GM21576 (cell line): ENCODE results near the gene SRPK3.

ENCODE experiments used
- ATAC-seq: cut with Tn5 transposase; IDR thresholded peaks from one replicate; pipeline ENCODE4 v1.9.1; 2021; ENCODE audit warnings: mild to moderate bottlenecking, moderate library complexity; ENCODE audit not compliant: unreplicated experiment

The SRPK3 gene

DNA sequence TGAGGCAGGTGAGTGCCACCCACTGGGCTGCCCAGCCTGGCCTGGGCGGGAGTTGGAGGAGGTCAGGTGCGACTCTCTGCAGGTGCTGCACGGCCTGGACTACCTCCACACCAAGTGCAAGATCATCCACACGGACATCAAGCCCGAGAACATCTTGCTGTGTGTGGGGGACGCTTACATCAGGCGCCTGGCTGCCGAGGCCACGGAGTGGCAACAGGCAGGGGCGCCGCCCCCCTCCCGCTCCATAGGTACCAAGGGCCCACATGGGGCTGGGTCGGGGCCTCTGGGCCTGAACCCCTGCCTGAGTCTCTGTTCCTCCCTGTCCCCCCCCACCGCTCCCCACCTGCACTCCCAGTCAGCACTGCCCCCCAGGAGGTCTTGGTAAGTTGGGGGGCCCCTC is 2.0 kb downstream of the SRPK3 start:
- ATAC-seq, result no peak

DNA sequence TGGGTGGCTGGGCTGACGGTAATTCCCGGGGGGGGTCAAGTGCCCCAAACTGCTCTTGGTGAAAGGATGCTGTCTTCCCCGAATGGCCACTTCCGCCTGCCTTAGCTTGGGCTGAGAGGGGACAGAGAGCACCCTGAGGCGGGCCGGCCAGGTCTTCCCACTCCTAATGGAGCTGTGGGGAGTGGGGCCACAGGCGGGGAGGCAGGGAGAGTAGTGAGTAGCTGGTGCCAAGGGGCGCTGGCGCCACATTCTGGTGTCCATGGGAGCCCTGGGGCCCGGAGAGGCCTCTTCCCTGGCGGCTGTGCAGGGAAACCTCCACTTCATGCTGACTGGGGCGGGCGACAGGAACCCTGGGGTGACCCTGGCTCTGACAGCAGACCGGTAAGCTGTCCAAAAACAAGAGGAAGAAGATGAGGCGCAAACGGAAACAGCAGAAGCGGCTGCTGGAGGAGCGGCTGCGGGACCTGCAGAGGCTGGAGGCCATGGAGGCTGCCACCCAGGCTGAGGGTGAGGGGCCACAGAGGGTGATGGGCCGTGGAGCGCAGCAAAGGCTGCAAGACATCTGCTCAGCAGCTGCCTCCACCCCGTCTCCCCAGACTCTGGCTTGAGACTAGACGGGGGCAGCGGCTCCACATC is 2.7 kb downstream of the SRPK3 start:
- no peak for ATAC-seq

DNA sequence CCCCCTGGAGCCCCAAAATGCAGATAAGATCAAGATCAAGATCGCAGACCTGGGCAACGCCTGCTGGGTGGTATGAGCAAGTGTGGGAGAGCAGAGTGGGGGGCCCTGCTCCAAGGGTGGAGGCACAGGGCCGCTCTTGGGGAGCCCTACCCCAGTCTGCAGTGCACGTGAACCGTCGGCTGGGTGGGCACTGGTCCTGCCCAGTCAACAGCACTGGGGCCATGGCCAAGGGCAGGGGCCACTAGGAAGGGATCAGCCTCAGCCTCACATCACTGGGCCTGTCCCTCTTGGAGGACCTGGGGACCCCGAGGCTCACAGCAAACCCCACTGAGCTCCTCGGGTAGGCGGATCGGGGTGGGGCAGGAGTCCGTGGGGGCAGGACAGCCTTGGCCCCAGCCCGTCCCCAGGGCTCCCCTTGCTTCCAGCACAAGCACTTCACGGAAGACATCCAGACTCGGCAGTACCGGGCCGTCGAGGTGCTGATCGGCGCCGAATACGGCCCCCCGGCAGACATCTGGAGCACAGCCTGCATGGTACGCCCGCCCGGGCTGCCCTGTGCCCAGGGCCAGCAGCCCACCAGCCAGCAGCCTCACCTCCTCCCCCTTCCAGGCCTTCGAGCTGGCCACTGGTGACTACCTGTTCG is 3.6 kb downstream of the SRPK3 start:
- ATAC-seq, result no peak

DNA sequence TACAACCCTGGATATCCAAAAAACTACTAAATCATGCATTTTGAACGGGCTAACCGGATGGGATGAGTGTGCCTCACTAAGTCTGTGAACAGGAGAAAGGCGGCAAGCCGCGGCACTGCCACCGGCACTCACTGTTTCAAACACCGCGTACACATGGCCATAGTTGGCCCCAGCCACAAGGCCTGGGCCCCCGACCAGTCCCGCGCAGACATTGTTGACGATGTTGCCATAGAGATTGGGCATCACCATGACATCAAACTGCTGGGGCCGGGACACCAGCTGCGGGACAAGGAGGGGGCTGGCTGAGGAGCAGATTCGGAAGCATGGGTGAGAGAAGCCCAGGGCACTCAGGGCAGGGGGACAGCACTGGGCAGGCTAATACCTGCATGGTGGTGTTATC is 5.8 kb downstream of the SRPK3 start:
- ATAC-seq, result no peak

DNA sequence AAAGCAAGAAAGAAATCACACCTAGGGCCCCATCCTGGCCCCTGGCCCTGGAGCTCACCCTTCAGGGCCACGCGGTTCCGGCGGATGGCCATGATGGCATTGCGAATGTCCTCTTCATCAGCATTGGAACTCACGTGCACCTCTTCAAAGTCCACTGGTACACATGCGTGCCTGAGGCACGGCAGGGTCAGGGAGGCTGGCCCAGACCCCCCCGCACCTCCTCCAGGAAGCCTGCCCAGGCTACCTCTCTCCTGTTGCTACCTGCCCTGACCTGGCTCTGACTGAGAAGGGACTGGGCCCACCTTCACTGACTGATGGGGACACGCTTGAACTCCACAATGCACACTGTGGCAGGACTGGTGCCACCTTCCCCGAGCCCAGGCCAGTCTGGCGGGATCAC is 8.8 kb downstream of the SRPK3 start:
- ATAC-seq, result no peak

DNA sequence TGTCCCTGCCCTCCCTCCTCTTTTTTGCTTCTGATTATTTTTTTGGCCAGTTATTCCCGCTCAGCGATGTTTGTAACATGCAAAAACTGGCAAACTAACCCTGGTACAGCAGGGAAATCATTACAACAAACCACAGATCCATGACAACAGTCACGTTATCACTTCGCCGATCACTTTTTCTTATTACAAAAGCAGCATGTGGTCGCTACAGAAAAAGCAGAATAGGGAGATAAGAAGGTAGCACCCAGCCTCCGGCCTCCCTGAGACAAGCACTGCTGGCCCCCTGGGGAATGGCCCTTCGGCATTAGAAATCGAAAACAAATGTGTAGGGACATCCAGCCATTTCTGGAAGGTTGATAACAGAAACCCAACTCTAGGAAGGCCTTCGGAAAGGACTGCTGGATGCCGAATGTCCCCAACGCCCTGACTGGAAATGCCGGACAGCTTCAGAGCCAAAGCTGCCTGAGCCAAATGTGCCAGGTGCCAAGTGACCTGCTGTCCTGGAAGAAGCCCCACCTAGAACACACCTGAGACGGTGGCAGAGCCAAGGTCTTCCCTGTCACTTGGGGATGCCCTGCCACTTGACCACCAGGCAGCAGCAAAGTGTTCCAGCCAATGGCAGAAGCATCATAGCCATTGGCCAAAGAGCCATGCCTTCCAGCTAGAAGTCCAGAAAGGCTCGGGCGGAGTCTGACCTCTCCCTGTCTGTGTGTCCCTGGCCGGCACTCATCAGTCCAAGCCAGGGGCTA is 10.4 kb downstream of the SRPK3 start:
- no peak for ATAC-seq

DNA sequence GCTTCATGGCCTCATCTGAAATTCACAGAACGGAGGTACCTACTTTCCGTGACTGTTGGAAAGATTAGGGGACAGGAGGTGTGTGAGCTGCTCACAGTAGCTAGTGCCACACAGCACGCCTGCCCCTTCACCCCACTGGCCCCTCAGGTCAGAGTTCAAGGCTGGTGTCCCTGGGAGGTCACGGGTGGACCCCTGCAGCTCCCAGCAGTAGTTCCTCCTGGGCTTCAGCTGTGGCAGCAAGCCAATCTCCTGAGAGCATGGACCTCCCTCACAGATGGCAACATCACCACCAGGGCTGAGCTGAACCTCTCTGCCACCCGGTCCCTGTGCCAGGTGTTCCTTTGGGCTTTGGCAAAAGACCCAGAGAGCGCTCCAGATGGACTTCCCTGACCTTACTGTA is 11.5 kb downstream of the SRPK3 start:
- no peak for ATAC-seq

DNA sequence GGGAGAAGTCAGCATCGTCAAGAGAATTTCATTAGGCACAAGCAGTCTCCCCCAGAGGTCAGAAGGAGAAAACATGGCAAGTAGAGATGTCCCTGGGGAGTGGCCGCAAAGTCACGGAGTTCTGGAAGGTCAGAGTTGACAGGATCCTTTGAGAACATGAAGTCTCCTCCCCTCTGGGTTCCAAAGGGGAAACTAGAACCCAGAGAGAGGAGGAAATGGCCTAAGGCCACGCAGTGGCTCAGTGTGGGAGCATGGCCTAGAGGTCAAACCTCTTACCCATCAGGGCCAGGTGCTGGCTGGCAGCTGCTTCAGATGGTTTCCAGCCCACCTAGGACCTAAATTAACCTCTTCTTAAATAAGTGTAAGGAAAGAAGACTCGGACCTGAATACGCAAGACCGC is 12.4 kb downstream of the SRPK3 start:
- ATAC-seq, result no peak

DNA sequence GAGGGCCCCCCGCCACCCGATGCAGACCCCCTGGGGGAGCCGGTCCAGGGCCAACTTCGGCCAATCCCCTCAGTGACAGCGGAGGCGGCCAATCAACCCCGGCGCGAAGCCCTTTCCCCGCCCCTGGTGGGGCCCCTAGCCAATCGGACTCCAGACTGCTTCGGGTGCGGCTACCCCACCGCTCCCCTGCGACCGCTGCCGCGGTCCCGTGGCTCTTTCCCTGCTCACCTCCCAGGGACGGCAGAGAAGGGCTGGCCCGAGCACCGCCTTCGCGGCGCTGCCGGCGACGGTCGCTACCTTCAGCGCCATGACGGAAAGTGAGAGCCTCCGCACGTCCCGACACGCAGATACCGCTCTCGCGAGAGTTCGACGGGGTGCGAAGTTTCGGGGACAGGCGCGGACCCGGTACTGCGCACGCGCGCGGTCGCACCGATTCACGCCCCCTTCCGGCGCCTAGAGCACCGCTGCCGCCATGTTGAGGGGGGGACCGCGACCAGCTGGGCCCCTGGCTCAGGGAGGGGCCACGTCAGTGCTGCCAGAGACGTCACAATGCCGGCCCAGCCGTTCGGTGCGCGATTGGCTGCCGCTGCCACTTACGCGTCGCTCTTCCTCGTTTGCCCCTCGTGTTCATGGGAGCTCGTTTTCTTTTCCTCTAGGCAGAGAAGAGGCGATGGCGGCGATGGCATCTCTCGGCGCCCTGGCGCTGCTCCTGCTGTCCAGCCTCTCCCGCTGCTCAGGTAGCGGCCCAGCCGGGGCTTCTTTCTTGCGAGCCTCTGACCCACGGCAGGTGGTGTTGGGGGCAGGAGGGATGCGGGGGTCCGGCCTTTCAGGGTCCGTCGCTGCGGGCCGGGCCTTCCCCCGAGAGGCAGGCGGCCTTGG is 13.4 kb downstream of the SRPK3 start, which contains the start of the genes IDH3G and SSR4:
TSS of gene IDH3G (minus strand) at position 358 of the 879 bp plus-strand sequence. CDS start at position 309, 49 bp downstream.
TSS of gene SSR4 (plus strand) at position 651 of the 879 bp plus-strand sequence. CDS start at position 671, 20 bp downstream.
- peak; percentile 90 for ATAC-seq

DNA sequence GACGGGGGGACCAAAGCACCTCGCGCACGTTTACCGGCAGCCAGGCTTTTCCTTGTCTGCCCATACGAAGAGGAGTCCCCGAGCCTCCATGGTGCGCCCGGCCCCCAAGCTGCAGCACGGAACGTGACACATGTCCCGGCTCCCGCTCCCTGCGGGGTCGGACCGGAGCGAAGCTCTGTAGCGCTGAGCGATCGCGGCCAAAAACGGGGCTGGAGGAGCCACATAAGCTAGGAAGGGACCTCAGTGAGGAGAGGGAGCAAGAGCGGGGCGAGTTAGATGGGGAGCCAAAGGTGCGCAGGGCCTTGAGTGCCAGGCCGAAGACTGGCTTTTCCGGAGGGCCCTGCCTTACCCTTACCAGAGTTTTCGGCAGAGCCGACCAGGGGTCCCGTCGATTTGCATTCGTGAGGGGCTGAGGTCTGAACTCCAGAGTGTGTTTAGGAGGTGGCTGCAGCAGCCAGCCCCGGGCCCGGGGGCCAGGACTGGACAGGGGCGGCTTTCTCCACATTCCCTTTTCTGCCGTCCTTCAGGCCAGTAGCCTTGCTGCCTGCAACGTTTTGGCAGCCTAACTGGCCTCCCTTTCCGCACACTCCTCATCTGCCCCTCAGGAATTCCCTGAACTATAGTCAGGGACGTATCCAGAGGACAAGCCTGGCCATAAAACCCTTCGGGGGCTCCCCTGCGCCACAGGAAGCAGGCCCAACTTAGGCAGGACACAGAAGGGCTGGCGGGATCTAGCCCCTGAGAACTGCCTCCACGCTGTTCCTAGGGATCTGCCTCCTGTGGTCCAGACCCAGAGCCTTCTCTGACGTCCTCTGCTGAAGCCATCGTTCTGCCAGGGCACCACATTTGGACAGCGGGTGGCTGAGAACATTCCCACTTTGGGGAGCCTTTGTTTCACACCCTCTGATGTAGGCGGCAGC is 14.3 kb downstream of the SRPK3 start:
- ATAC-seq, result no peak

DNA sequence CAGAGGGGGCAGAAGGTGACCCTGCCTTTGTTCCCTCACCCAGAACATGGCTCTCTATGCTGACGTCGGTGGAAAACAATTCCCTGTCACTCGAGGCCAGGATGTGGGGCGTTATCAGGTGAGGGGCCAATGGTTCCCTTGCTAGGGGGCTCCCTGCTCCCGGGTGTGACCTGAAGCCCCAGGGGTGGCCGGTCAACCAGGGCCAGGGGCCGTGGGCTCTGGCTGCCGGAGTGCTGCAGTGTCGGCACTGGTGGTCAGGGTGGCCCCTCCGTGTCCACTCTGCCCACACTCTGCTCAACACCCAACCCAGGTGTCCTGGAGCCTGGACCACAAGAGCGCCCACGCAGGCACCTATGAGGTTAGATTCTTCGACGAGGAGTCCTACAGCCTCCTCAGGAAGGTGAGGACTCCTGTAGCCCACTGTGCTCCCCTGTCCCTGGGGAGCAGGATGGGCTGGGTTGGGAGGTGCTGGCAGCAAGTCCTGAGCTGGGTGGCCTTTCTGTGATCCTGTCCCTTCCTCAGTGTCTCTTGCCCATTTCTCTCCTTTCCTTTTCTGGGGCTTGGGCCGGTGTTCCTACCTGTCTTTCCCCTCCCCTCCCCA is 16.7 kb downstream of the SRPK3 start:
- no peak for ATAC-seq

DNA sequence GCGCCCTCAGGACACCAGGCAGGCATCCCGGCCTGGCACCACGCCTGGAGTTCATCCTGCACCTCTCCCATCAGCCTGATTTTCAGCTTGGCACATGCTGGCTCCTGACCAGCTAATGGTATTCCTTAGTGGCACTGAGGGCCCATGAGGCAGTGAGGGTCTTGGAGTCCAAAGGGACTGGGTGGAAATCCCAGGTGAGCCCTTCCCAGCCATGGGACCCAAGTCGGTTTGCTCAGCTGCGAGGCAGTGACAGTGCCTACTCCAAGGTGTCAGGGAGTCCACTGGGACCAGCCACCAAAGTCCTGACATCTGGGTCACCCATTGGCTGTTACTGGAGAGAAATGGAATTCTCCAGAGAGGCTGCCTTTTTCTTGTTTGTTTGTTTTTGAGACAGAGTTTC is 18.5 kb downstream of the SRPK3 start:
- ATAC-seq, result no peak

DNA sequence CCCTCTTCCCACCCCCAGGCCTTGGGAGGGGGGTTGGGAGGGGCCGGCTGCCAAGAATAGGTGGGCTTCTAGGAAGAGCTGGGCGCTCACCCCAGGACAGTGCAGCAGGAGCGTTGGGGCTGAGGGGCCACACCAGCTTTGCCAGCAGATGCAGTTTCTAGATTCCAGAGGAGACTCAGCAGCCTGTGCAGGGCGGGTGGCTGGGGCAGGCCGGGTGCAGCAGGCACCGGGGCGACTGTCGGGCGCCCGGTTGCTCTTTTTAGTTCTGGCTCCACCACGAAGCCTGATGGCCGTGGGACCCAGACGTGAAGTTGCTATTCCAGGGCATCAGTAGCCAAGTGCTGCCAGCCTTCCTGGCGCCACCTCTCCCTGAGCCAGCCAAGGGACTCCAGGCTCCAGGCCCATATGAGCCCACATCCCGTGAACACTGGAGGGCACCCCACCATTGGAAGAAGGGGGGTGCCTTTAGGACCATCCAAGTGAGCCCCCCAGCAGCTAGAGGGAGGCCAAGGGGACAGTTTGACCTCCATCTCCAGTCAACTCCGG is 19.4 kb downstream of the SRPK3 start:
- ATAC-seq, result no peak

DNA sequence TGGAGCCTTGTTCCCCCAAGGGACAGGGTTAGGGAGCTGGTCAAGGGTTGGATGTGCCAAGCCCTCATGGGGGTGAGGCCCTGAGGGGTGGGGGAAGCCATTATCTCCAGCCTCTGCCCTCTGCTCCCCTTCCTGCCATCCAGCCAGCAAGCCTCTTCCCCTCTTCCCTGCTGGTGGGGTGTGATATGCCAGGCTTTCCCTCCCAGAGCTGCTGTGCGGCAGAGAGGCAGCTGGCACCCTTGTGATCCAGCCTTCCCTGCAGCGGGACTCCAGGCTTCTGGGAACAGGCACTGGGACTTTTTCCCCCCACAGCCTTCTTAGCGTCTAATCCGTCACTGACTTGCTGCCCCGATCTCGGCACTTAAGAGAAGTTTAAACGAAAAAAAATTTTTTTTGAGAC is 19.9 kb downstream of the SRPK3 start:
- ATAC-seq, result no peak

DNA sequence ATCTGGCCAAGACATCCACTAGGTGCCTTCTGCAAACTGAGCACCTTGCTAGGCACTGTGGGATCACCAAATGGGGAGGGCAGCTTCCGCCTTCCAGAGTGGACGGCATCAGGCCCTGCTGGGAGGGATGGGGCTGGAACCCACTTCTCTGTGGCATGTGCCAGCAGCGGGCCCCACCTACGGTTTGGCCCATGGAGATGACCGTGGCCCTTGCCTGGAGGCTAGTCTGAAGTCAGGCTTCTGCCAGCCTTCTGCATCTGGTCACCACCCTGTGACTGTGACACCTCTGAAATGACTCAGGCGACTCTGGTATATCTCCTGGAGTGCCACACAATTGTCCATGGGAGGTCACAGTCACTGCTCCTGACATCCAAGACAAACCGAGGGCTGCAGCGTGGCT is 20.8 kb downstream of the SRPK3 start:
- ATAC-seq, result no peak

DNA sequence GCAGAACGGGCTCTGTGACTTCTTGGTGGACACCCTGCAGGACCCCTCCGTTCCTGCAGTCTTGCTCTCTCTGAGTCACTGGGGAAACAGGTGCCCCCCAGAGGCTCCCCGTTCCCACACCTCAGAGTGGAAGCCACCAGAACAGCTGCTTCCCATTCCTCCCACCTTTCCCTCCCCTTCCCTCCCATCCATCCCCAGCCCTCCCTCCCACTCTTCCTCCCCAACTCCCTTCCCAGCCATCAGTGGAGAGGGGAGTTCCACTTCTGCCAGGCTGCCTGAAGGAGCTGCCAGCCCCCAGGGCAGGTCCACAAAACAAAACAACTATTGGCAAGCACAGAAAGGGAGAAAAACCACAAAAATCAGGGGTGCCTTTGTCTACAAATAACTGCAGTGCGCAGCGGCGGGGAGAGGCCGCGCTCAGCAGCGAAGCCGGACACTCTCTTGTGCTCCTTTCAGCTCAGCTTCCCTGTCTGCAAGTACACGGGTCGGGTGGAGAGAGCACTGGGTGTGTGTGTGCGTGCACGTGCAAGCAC is 21.7 kb downstream of the SRPK3 start:
- ATAC-seq, result no peak

DNA sequence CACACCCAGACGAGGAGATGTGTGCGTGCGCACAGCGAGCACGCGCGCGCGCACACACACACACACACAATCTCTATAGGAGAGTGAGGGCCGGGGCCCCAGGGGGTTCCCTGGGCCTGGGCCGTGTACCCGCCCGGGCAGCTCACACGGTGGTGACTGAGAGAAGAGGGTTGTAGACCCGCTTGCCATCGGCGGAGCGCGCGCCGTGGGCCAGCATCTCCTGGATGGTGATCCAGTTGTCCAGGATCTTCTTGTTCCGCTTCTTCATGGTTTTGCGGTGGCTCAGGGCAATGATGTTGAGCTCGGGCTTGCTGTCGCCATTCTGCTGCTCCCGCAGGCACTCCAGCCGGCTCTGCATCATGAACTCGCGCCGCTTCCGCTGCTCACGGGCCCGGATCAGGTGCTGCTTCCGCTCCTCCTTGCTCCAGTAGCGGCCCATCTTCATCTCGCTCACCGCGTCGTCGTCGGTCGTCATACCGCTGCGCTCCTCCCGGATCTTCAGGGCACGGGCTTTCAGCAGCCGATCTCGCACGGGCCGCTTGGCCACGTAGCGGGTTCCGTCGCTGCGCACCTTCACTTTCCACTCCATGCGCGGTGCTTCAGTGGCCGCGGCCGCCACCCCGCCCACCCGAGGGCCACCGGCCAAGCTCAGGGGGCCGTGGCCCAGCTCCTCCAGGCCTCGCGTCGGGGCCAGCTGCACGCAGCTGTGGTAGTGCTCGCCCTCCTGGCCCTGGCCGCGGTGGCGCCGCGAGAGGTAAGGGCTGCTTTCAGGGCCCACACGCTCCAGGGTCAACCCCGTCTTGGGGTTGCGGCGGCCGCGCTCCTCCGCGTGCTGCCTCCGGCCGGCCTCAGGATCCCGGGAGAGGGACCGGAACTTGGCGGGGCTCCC is 22.6 kb downstream of the SRPK3 start:
- no peak for ATAC-seq

DNA sequence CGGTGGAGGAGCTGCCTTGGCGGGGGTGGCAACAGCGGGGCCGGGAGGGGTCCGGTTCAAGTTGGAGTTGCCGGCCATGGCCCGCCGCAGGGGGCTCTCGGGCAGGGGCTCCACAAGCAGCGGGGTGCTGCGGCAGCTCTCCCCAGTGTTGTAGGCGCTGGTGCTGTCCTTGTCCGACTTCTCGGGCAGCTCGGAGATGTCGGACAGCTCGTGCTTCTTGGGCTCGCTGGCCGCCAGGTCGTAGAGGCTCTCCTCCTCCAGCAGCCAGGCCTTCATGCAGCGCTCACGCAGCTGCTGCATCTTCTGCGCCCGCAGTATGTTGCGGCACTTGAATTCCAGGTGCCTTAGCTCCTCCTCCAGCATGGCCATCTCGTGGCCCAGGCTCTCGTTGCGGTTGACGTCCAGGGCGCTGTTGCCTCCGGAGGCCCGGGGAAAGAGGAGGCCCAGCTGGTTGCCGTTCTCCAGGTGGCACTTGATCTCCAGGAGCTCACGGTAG is 23.3 kb downstream of the SRPK3 start:
- ATAC-seq, result no peak
